WERI-Rb-1 (cell line): Measurements from ENCODE around the gene SHH.

Experiments
- DNase-seq: peaks from one replicate; pipeline ENCODE4 v3.0.0-alpha.2; 2020
- H3K27ac ChIP-seq: fragments of 250-450 bp; sonication (Bioruptor Pico); 2 replicates; pipeline ENCODE4 v1.5.1; 2020; ENCODE audit warnings: mild to moderate bottlenecking, moderate library complexity
- H3K27me3 ChIP-seq: fragments of 250-450 bp; sonication (Bioruptor Pico); 2 replicates; pipeline ENCODE4 v1.5.1; 2021; ENCODE audit warnings: mild to moderate bottlenecking, low read depth, moderate library complexity; ENCODE audit not compliant: insufficient read depth, severe bottlenecking
- H3K36me3 ChIP-seq: fragments of 250-450 bp; sonication (Bioruptor Pico); 2 replicates; pipeline ENCODE4 v1.5.1; 2020; ENCODE audit warnings: mild to moderate bottlenecking, moderate library complexity
- H3K4me3 ChIP-seq: 2 replicates; pipeline ENCODE4 v1.5.1; 2011; ENCODE audit warnings: low read depth, mild to moderate bottlenecking, control low read depth, low read length
- H3K9me3 ChIP-seq: fragments of 250-450 bp; sonication (Bioruptor Pico); 2 replicates; pipeline ENCODE4 v1.5.1; 2021; ENCODE audit warnings: mild to moderate bottlenecking, moderate library complexity; ENCODE audit not compliant: severe bottlenecking
- CTCF ChIP-seq: IDR thresholded peaks from 2 replicates; pipeline ENCODE4 v1.5.1; 2011; ENCODE audit warnings: low read depth, mild to moderate bottlenecking, control low read depth, inconsistent platforms, low read length

SHH gene

GRCh38 chr7:155796381-155797261, 15.6 kb downstream of the SHH start:
- Histone ChIP-seq H3K4me3 (no peak overlapping the region), H3K27me3 (peaks cover 64% of the 10 kb centered on the region), H3K9me3 (peaks cover 6% of the 10 kb centered on the region), H3K27ac (no peak overlapping the region), H3K36me3 (no peaks in the 10 kb centered on the region)
- TF ChIP-seq CTCF, result peak; percentile 88
- DNase-seq, result peak; percentile 46

GRCh38 chr7:155795951-155796350, 16.3 kb downstream of the SHH start:
- H3K27me3 ChIP-seq, result peaks cover 57% of the 10 kb centered on the region
- no peaks in the 10 kb centered on the region for H3K36me3 ChIP-seq
- no peak overlapping the region for H3K27ac ChIP-seq
- DNase-seq, result no peak
- TF ChIP-seq CTCF, result no peak
- H3K9me3 ChIP-seq, result peaks cover 6% of the 10 kb centered on the region
- H3K4me3 ChIP-seq, result no peak overlapping the region

GRCh38 chr7:155795401-155795800, 16.9 kb downstream of the SHH start:
- no peak overlapping the region for H3K27ac ChIP-seq
- H3K36me3 ChIP-seq, result no peaks in the 10 kb centered on the region
- peaks cover 52% of the 10 kb centered on the region for H3K27me3 ChIP-seq
- TF ChIP-seq CTCF, result no peak
- H3K4me3 ChIP-seq, result no peak overlapping the region
- H3K9me3 ChIP-seq, result peaks cover 6% of the 10 kb centered on the region
- DNase-seq, result no peak

- no peak for TF ChIP-seq CTCF
Observed at GRCh38 chr7:155794196-155794595, 18.1 kb downstream of the SHH start.

GRCh38 chr7:155793720-155794119, 18.5 kb downstream of the SHH start:
- no peak for TF ChIP-seq CTCF
- H3K27ac ChIP-seq, result no peak overlapping the region
- H3K9me3 ChIP-seq, result peaks cover 6% of the 10 kb centered on the region
- H3K36me3 ChIP-seq, result no peaks in the 10 kb centered on the region
- no peak overlapping the region for H3K4me3 ChIP-seq
- H3K27me3 ChIP-seq, result peaks cover 35% of the 10 kb centered on the region
- DNase-seq, result no peak

More at GRCh38 chr7:155794196-155794595, 18.1 kb downstream of the SHH start:
- peaks cover 6% of the 10 kb centered on the region for H3K9me3 ChIP-seq
- no peak for DNase-seq
- peaks cover 40% of the 10 kb centered on the region for H3K27me3 ChIP-seq
- H3K27ac ChIP-seq, result no peak overlapping the region
- H3K4me3 ChIP-seq, result no peak overlapping the region
- H3K36me3 ChIP-seq, result no peaks in the 10 kb centered on the region
